Iris pigment epithelial cell (primary cell): ENCODE data around the gene PHAX.
A peak's percentile ranks its signal among the peaks of the same experiment; 100 is the strongest.
"Not testable (repeated sequence)": the region's sequence is repeated elsewhere in the genome, so short reads cannot be mapped to it uniquely, and the experiment has no call there.

Source experiments
- DNase-seq: peaks from one replicate; pipeline ENCODE4 v3.0.0-alpha.2; 2011; ENCODE audit warnings: low read depth

The PHAX gene

DNA sequence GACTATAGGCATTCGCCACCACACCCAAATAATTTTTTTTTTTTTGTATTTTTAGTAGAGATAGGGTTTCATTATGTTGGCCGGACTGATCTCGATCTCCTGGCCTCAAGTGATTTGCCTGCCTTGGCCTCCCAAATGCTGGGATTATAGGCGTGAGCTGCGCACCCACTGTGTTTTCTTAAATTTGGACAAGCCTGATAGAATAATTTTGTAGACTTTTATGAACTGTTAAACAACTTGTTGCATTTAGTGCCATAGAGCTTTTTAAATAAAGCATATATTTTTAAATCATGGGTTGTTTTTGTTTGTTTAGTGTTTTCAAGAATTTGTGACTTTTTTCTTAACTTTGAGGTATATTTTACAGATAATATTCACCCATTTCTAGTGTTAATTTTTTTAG lies 4.8 kb downstream of the PHAX start:
- DNase-seq: no peak

DNA sequence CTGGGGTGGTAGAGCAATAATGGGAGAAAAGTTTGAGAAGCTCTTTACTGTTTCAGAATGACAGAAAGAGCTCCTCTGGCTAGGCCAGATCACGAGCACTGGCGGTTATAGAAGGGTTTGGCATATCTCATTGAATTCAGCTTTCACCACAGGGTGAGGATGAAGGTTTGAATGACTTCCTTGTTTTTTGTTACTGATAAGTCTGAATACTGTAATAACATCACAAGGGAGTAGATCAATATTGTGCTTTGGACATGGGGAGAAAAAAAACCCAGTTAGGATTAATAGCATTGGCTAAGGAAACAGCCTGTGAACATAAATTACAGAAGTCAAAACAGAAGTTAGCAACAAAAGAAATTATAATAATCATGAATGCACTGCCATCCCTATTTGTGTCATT lies 9.4 kb downstream of the PHAX start:
- no peak for DNase-seq

DNA sequence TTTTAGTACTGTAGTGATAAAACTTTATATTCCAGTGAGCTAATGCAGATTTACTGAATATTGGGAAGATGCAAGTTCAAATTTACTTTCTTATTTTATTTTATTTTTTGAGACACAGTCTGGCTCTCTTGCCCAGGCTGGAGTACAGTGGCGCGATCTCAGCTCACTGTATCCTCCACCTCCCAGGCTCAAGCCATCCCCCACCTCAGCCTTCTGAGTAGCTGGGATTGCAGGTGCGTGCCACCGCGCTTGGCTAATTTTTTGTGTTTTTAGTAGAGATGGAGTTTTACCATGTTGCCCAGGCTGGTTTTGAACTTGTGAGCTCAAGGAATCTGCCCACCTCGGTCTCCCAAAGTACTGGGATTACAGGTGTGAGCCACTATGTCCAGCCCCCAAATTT lies 9.9 kb downstream of the PHAX start:
- DNase-seq: no peak

DNA sequence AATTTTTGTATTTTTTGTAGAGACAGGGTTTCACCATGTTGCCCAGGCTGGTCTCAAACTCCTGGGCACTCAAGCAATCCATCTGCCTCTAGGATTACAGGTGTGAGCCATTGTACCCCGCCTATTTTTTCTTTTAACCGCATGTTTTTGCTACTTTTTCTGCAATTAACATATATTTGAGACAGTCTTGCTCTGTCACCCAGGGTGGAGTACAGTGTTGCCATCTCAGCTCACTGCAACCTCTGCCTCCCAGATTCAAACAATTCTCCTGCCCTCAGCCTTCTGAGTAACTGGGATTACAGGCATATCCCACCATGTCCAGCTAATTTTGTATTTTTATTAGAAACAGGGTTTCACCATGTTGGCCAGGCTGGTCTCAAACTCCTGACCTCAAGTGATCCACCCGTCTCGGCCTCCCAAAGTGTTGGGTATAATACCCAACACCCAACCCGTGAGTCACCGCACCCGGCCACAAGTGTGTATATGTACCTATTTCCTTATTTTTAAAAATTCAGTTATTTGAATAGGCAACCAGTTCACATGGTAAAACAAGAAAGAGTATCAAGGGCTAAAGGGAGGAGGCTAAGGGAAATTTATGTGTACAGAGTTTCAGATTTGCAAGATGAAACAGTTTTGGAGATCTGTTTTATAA lies 13.3 kb downstream of the PHAX start:
- no peak for DNase-seq

DNA sequence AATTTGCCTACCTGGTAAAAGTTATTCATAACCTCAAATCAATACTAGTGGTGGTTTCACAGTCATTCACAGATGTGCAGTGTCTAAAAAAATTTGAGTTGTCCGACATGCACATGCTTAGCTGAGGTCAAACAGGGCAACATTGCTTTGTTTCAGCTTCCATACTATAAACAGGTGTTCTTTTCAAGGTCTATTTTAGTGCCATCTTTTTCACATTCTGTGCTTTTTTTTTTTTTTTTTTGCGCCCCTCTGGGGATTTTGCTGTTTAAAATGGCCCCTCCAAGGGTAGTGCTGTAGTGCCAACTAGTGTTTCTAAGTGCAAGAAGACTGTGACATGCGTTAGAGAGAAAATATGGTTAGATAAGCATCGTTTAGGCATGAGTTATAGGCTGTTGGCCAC lies 14.5 kb downstream of the PHAX start:
- DNase-seq: no peak

DNA sequence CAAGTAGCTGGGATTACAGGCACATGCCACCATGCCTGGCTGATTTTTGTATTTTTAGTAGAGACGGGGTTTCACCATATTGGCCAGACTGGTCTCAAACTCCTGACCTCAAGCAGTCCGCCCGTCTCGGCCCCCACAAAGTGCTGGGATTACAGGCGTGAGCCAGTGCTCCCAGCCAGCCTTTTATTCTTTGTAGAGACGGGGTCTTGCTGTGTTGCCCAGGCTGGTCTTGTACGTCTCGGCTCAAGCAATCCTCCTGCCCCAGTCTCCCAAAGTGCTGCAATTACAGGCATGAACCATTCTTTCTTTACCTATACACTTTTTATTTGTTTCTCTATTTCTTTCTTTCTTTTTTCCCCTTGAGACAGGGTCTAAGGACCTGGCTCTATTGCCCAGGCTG lies 16.9 kb downstream of the PHAX start:
- DNase-seq: not testable (repeated sequence)

DNA sequence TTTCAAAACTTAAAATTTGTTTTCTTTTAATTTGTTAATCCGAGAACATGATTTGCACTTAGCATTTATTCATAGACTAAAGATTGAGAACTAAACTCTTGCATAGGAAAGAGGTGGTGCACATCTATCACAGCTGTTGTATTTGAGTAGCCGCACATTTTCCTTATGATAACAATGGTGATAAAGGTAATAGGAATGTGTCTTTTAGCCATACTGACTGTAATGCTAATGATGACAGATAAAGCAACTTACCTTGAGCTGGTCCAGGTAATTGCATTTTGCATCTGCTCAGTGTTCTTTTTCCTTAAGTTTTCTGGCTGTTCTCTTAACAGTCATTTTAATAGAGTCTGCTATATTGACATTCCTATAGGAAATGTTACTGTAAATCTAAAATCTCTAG lies 19.0 kb downstream of the PHAX start:
- DNase-seq: no peak

DNA sequence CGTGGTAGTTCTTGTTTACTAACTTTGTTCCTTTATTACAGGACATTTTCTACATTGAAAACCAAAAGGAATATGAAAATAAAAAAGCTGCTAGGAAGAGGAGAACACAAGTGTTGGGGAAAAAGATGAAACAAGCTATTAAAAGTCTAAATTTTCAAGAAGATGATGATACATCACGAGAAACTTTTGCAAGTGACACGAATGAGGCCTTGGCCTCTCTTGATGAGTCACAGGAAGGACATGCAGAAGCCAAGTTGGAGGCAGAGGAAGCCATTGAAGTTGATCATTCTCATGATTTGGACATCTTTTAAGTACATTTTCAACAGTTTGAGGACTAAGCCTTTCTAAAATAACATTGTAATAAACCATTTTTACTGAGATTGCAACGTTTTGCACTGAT lies 23.8 kb downstream of the PHAX start:
- DNase-seq: peak; percentile 95

DNA sequence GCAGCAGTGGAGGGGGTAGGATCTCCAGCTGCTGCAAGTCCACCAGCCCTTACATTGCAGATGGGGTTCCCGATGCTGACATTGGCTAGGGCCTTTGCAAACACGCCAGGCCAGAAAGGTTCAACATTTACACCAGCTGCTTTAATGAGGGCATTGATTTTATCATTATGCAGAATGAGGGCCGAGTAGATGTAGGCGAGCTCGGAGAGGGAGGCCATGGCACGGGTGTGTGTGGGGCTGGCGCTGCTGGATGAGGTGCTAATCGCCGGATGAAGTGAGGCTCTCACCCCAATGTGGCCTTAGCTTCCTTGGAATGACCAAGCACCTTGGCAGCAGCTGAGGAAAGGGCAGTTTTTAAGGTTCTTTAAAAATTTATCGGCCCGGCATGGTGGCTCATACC lies 27.4 kb downstream of the PHAX start:
- DNase-seq: no peak

DNA sequence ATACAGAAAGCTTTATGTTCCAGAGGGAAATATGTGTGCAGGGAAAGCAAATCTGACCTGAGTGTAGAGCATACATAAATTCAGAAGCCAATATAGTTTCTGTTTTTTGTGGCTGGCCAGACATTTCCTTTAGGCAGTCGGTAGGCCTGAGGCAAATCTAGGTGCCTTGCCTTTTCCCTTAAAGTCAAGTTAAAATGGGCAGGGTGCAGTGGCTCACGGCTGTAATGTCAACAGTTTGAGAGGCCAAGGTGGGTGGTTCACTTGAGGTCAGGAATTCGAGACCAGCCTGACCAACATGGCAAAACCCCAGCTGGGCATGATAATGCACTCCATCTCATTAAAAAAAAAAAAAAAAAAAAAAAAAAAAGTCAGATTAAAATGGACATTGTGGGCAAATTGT lies 31.2 kb downstream of the PHAX start:
- no peak for DNase-seq

DNA sequence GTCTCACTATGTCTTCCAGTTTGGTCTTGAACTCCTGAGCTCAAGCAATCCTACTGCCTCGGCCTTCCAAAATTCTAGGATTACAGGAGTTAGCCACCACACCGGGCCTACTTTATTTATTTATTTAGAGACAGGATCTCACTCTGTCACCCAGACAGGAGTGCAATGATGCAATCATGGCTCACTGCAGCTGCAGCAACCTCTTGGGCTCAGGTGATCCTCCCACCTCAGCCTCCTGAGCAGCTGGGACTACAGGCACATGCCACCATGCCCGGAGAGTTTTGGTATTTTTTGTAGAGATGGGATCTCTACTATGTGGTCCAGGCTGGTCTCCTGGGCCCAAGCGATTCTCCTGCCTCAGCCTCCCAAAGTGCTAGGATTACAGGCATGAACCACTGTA lies 32.8 kb downstream of the PHAX start:
- no peak for DNase-seq

DNA sequence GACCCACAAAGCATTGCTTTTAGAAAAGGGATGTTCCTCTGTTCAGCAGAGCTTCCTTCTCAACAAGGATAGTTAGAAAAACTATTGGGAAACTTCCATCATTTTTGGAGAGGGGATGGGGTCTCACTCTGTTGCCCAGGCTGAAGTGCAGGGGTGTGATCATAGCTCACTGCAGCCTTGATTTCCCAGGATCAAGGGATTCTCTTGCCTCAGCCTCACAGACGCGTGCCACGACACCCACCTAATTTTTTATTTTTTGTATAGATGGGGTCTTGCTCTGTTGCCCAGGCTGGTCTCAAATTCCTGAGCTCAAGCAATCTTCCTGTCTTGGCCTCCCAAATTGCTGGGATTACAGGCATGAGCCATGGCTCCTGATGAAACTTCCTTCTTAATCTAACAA lies 34.8 kb downstream of the PHAX start:
- DNase-seq: no peak

DNA sequence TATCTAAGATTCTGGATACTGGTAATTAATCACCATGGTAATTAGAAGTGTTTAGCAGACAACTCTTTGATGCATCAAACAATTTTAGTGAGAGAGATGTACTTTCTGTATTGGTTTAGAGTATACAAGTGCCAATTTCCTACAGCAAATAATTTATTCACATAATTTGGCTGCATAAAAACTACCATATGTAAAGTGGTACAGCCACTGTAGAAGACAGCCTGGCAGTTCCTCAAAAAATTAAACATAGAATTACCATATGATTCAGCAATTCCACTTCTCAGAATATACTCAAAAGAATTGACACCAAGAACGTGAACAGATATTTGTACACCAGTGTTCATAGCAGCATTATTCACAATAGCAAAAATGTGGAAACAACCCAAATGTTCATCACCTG lies 36.2 kb downstream of the PHAX start:
- DNase-seq: no peak

DNA sequence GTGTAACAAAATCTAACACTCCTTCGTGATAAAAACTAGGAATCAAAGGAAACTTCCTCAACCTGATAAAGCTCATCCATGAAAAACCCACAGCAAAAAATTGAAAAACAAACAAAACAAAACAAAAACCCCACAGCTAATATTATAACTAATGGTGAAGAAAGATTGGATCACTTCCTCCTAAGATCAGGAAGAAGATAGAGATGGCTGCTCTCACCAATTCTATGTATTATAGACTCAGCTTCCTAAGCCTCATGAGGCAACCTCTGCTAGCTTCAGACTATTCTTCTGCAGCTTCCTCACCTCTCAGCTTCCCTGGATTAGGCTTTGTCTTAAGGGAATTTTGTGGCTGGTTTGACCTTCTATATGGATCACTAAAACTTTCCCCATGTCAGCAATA lies 40.1 kb downstream of the PHAX start:
- DNase-seq: no peak

DNA sequence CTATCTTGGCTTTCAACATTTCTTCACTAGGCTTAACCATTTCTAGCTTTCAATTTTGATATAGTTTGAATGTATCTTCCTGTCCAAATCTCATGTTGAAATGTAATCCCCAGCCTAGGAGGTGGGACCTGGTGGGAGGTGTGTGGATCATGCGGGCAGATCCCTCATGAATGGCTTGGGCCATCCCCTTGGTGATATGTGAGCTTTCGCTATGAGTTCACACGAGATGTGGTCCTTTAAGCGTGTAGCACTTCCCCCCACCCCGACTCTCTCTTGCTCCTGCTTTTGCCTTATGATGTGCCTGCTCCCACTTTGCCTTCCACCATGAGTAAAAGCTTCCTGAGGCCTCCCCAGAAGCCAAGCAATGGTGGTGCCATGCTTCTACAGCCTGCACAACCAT lies 40.6 kb downstream of the PHAX start:
- no peak for DNase-seq

DNA sequence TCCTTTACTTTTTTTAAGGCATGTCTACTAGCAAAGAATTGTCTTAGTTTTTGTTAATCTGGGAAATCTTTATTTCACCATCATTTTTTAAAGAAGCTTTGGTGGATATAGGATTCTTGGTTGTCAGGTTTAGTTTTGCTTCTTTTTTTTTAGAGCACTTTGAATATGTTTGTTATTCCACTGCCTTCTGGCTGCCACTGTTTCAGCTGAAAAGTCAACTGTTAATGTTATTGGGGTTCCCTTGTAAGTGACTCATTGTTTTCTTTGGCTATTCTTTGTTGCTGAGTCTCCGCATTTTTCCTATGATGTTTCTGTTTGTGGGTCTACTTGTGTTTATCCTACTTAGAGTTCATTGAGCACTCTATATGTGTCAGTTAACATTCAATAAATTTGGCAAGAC lies 44.4 kb downstream of the PHAX start:
- DNase-seq: peak; percentile 8

DNA sequence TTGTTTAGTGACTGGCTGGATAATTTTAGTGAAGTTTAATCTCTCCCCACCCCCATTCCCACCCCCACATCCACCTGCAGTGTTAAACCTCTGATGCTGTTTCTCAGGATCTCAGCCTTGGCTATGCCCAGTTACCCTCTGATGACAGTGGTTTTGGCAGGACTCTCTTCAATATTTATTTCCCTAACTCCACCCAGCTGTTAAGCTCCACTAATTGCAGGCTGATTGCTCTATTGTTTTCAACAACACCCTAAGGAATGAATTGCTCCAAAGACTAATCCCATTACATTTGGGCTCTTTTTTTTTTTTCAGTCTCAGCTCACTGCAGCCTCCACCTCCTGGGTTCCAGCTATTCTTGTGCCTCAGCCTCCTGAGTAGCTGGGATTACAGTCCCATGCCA lies 46.3 kb downstream of the PHAX start:
- DNase-seq: no peak

DNA sequence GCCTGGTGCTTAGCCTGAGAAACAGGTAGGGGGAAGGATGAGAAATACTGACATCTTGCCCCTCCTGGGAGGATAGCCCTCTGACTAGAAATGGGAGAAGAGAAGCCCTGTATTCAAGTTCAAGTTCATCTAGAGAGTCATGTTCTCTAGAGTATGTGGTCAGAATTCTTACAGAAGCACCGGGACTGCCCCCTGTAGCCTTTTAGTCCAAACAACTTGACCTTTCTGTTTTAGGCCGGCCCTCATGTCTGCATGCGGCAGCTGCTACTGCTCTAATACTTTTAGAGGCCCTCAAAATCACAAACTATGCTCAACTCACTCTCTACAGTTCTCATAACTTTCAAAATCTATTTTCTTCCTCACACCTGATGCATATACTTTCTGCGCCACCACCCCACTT lies 47.7 kb downstream of the PHAX start:
- no peak for DNase-seq

DNA sequence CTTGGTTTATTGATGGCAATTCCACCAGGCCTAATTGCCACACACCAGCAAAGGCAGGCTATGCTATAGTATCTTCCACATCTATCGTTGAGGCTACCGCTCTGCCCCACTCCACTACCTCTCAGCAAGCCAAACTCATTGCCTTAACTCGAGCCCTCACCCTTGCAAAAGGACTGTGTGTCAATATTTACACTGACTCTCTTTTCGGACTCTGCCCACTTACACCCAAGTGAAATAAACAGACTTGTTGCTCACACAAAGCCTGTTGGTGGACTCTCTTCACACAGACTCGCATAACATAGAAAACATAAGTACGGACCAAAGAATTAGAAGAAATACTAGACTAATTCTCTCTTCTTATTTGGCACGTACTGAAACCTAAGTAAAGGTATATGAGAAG lies 48.3 kb downstream of the PHAX start:
- not testable (repeated sequence) for DNase-seq

DNA sequence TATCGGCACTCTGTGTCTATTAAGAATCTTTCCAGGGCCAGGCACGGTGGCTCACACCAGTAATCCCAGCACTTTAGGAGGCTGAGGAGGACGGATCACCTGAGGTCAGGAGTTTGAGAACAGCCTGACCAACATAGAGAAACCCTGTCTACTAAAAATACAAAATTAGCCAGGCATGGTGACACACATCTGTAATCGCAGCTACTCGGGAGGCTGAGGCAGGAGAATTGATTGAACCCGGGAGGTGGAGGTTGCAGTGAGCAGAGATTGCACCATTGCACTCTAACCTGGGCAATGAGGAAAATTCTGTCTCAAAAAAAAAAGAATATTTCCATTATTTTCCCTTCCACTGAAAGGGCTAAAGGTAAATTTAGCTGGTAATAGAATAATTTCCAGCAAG lies 49.0 kb downstream of the PHAX start:
- DNase-seq: not testable (repeated sequence)

DNA sequence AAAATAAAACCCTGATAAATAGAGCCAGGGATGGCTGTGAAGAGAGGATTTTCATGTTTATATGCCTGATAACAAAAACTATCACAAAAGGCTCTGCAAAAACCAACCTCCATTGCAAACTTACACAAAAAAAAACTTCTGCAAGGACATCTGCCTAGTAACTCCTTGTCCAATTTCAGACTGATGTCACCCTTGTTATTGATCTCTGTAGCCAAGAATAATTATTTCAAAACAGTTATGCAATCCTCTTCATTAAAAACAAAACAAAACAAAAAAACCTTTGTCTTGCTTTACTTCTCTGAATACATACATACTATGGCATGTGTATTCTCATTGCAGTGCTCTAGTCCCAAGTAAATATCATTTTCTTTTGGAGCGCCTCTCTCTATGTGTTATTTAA lies 49.7 kb downstream of the PHAX start:
- no peak for DNase-seq

DNA sequence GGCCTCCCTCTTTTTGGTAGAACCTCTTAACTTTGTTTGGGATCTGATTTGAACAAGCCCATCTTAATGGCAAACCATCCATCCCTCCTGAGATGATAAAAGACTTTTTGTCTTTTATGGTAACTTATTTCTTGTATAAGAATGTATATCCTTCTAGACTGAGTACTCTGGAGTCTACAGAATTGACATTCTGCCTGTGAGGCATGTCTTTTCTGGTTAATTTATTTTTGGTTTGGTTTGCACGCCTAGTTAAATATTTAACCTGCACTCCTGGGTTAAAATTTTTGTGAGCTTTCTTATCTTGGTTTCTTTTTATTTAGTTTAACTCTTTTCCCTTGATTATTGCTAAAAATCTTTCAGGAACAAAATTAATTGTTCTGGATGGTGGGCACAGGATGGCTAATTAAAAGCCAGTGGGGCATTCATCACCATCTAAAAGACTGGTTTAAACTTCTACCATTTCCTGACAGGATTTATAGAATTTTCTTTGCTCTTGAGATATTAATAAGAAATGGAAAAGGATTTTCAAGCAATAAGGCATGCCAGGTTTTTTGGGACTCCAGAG lies 50.3 kb downstream of the PHAX start:
- DNase-seq: no peak

DNA sequence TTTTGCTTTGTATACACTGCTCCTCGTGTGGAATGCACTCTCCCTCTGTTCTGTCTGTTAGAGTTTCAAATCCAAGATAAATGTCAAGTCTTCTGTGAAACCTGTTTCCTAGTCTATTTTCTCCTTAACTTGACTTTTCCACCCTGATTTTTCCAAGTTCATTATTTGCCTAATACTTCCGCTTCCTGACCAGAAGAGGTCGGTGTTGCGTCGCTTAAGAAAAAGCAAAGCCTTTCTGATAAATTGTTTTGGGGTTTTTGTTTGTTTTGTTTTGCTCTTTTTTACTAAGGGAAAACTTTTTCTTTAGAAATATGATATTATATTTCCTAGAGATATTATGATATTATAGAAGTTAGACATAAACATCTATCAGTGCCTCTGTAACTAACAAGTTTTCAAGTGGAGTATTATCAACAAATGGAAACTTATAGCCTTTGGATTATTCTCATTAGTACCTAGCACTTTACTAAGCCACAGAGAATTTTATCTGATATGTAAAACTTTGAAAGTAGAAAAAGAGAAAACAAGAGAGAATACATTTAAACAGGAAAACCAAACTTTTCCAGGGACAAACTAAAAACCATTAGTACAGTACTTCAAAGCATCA lies 55.8 kb downstream of the PHAX start:
- DNase-seq: peak; percentile 59

DNA sequence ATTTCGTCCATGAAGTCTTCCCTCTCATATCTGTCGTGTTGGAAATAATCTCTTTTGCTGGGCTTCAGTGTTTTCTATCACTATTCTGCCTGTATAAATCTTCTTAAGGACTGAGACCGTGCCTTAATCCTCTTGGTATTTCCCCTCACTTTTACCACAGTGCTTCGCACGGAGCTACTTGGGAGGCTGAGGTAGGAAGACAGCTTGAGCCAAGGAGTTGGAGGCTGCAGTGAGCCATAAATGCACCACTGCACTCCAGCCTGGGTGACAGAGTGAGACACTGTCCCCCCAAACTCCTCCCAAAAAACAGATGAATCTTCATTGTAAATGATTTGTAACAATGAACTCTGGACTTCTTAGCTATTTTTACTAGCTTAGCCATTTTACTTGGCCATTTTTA lies 57.8 kb downstream of the PHAX start:
- peak; percentile 60 for DNase-seq
